Esophagus mucosa (tissue), 1 donor: ENCODE data around the gene LGALS12. TPM values are rescaled to one million over a fixed set of nuclear protein-coding genes. Genes with fewer than 3 reads are reported as not detected.

ENCODE experiments used
- ATAC-seq: fragments of 200-7000 bp; cut with Tn5 transposase; one replicate; pipeline ENCODE4 v1.9.1; 2020
- total RNA-seq: library from RNA; stranded (reverse); gene quantifications from one replicate; pipeline ENCODE4 v1.2.4, GENCODE V29; 2023
- donor health status: DM: yes; HTN: yes; CAD: no.

LGALS12 gene, protein sequence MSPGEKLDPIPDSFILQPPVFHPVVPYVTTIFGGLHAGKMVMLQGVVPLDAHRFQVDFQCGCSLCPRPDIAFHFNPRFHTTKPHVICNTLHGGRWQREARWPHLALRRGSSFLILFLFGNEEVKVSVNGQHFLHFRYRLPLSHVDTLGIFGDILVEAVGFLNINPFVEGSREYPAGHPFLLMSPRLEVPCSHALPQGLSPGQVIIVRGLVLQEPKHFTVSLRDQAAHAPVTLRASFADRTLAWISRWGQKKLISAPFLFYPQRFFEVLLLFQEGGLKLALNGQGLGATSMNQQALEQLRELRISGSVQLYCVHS
- total RNA-seq: not detected

- peak; percentile 19 for ATAC-seq
These were observed at the start of gene LGALS12 for GRCh38 chr11:63505857-63506528. Gene LGALS12, plus strand, starts transcription at chr11:63506084. Its CDS starts 375 bp downstream, at chr11:63506459.

DNA sequence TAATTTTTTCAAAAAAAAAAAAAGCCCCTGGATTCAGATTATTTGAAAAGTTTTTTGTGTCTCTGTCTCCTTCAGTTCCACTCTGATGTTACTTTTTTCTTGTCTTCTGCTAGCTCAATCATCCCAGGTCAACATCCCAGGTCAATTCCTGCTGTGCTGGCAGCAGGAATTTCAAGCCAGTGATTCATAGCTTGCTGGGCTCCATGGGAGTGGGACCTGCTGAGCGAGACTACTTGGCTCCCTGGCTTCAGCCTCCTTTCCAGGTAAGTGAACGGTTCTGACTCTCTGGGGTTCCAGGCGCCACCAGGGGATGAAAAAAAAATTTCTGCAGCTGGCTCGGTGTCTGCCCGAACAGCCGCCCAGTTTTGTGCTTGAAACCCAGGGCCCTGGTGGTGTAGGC is 46.3 kb upstream of the LGALS12 start:
- no peak for ATAC-seq

GRCh38 chr11:63462137-63462536 is 43.7 kb upstream of the LGALS12 start:
- no peak for ATAC-seq

DNA sequence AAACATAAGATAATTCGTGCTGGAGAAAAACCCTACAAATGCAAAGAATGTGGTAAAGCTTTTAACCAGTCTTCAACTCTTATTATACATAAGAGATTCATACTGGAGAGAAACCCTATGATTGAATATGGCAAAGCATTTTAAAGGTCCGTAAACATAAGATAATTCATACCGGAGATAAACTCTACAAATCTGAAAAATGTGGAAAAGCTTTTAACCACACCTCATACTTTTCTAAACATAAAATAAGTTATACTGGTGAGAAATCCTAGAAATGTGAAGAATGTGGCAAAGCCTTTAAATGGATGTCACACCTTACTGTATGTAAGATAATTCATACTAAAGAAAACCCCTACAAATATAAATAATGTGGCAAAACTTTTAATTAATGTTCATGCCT is 35.6 kb upstream of the LGALS12 start:
- ATAC-seq: no peak

DNA sequence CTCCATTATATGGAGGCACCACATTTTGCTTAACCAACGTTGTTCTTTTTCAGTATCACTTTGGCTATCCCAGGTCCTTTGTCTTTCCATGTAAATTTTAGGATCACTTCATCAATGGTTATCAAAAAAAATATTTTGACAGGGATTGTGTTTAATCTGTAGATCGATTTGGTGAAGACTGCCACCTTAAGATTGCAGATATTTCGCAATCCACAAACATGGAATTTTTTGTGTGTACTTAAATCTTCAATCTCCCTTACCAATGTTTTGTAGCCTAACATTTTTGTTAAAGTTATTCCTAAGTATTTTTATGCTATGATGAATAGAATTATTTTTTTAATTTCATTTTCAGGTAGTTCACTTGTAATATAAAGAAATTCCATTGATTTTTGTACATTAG is 33.5 kb upstream of the LGALS12 start:
- no peak for ATAC-seq

DNA sequence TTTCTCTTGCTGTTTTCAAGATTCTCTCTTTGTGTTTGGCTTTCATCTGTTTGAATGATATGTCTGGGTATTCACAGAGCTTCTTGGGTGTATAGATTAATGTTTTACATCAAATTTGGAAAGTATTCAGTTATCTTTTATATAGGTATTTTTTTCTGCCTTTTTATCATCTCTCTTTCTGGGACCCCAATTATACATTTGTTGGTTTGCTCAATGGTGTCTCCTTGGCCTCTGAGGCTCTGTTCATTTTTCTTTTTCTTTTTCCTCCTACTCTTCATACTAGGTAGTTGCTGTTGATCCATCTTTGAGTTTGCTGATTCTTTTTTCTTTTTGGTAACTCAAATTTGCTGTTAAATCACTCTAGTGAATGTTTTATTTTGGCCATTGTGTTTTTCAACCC is 29.3 kb upstream of the LGALS12 start:
- ATAC-seq: no peak

GRCh38 chr11:63478896-63479295 is 27.0 kb upstream of the LGALS12 start:
- peak; percentile 78 for ATAC-seq

GRCh38 chr11:63480039-63480438 is 25.8 kb upstream of the LGALS12 start:
- ATAC-seq: no peak

DNA sequence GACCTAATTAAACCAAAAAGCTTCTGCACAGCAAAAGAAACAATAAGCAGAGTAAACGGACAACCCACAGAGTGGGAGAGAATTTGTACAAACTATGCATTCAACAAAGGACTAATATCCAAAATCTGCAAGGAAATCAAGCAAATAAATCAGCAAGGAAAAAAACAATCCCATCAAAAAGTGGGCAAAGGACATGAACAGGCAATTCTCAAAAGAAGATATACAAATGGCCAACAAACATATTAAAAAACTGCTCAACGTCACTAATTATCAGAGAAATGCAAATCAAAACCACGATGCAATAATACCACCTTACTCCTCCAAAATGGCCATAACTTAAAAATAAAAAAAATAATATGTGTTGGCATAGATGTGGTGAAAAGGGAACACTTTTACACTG is 20.1 kb upstream of the LGALS12 start:
- ATAC-seq: no peak

- no peak for ATAC-seq
These were observed 17.1 kb upstream of the LGALS12 start for GRCh38 chr11:63488789-63489188.

GRCh38 chr11:63489879-63490278 is 16.0 kb upstream of the LGALS12 start:
- ATAC-seq: no peak

DNA sequence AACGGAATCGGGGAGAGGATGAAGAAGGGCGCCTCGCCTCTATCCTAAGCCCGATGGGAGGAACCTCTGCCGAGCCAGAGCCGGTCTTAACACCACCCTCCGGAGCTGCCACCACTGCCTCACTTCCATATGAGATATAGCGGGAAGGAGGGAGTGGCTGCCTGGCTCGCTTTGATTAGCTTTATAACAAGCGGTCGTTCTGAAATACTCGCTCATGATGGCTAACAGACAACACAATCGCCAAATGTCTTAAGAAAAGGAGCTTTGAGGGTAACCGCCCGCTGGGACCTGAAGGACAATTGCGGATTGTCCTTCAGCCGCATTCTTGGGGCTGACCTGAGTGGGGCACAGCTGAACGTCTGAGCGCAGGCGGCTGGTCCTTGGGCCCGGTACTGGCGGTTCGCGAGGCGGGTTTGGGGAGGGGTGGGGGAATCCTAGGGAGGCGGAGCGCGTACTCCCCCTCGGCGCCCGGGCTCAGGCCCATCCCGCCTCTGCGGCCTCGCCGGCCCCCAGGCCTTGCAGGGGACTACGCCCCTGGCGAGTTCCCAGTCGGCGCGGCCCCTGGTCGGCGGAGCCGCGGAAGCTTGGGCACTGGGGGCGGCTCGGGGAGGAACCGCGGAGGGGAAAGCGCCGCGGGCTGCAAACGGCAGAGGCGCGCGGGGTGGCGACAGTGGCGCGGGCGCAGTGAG is 15.2 kb upstream of the LGALS12 start, which contains the start of gene PLAAT5:
Gene PLAAT5, minus strand, starts transcription at position 617 of the 689 bp plus-strand sequence. Its CDS starts 133 bp downstream, at position 484.
- ATAC-seq: peak; percentile 32

GRCh38 chr11:63491240-63491587 is 14.7 kb upstream of the LGALS12 start:
- ATAC-seq: no peak

GRCh38 chr11:63491636-63492372 is 14.1 kb upstream of the LGALS12 start:
- ATAC-seq: no peak

DNA sequence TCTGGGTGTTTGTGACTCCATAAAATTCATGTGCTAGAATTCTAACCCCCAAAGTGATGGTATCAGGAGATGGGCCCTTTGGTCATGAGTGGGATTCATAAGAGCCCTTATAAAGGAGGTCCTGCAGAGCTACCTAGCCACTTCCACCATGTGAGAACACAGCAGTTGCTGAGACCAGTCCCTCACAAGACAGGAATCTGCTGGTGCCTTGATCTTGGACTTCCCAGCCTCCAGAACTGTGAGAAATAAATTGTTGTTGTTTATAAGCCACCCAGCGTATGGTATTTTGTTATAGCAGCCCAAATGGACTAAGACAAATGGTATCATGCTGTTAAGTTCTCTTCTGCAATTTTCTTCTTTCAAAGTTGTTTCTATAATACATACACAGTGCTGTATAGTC is 13.4 kb upstream of the LGALS12 start:
- ATAC-seq: no peak

GRCh38 chr11:63493127-63493526 is 12.8 kb upstream of the LGALS12 start:
- ATAC-seq: no peak

GRCh38 chr11:63494975-63495374 is 10.9 kb upstream of the LGALS12 start:
- no peak for ATAC-seq

DNA sequence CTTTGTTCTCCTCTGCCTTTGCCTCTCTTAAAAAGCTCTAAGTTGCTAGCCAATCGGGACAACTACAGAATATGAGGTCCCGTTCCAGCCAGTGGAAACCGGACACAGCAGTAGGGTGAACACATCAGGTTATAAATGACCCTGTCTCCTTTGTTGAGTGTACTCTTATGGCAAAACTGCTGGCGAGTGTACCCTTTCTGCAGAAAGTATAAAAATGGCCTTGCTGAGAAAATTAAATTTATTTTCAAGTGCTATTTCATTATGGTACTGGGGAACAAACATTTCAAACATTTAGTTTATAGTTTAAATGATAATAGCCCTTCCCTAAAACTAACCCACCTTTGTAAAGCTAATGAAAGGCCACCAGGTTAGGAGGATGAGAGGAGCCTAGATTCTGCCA is 6.0 kb upstream of the LGALS12 start:
- ATAC-seq: no peak

- no peak for ATAC-seq
These were observed 4.6 kb upstream of the LGALS12 start for GRCh38 chr11:63501236-63501635.

DNA sequence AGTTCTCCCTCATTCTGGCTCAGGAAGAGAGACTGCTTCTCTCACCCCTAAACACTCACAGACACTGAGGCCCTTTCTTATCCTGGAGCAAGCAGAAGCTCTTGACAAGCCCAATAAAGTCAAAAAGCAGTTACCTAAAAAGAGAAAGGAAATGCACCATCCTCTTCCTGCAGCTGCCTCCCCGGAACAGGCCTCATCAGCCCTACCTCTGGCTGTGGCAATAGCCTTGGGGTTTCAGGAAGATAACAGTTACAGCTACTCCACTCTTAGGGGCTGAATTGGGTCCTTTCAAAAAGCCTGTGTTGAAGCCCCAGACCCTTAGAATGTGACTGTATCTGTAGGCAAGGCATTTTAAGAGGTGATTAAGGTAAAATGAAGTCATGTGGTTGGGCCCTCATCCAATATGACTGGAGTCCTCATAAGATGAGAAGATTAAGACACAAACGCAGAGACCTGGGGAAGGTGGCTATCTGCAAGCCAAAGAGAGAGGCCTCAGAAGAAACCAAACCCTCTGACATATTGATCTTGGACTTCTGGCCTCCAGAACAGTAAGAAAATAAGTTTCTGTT is 3.5 kb upstream of the LGALS12 start:
- ATAC-seq: no peak

GRCh38 chr11:63503492-63503891 is 2.4 kb upstream of the LGALS12 start:
- no peak for ATAC-seq

GRCh38 chr11:63504054-63504453 is 1.8 kb upstream of the LGALS12 start:
- no peak for ATAC-seq
